GM12891 (cell line): ENCODE measurements around the gene CYP2F1.

Experiments used
- POLR2A ChIP-seq: IDR thresholded peaks from 2 replicates; pipeline ENCODE4 v1.6.1; 2011; ENCODE audit warnings: low read depth, low read length, control low read depth
- POLR2AphosphoS5 ChIP-seq: IDR thresholded peaks from 2 replicates; pipeline ENCODE4 v1.6.1; 2011; ENCODE audit warnings: low read depth, low read length, control low read depth
- SPI1 ChIP-seq: IDR thresholded peaks from 2 replicates; pipeline ENCODE4 v1.6.1; 2011; ENCODE audit warnings: low read depth, low read length, control low read depth
- TAF1 ChIP-seq: IDR thresholded peaks from 2 replicates; pipeline ENCODE4 v1.6.1; 2011; ENCODE audit warnings: low read depth, low read length, control low read depth

DNA sequence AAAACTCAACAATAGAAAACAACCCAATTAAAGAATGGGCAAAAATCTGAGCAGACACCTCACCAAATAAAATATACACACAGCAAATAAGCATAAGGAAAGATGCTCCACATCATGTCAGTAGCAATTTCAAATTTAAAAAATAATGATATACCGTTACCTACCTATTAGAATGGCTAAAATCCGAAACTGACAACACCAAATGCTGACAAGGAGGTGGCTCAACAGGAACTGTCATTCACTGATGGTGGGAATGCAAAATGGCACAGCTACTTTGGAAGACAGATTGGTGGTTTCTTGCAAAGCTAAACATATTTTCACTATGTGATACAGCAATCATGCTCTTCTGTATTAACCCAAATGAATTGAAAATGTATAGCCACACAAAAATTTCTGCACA lies 16.9 kb upstream of the CYP2F1 start:
- TF ChIP-seq POLR2A (no peak), POLR2AphosphoS5 (no peak), TAF1 (no peak), SPI1 (no peak)
